HEK293 (cell line): Measurements from ENCODE around the gene PLEKHA5.
"Not testable (repeated sequence)": the region's sequence is repeated elsewhere in the genome, so short reads cannot be mapped to it uniquely, and the experiment has no call there.

Experiments
- ATF2 ChIP-seq: fragments of 450-650 bp; formaldehyde crosslinking; IDR thresholded peaks from 2 replicates; pipeline ENCODE4 v1.5.1; 2016; ENCODE audit warnings: missing biosample characterization, missing genetic modification characterization, low read depth
- CTCF ChIP-seq: fragments of 450-650 bp; formaldehyde crosslinking; IDR thresholded peaks from 2 replicates; pipeline ENCODE4 v1.5.1; 2016; ENCODE audit warnings: missing biosample characterization, missing genetic modification characterization
- ZNF677 ChIP-seq: fragments of 450-650 bp; IDR thresholded peaks from 2 replicates; pipeline ENCODE4 v1.5.0; 2018; ENCODE audit warnings: missing biosample characterization, mild to moderate bottlenecking, missing genetic modification characterization, moderate library complexity
- ZSCAN23 ChIP-seq: fragments of 450-650 bp; formaldehyde crosslinking; IDR thresholded peaks from 2 replicates; pipeline ENCODE4 v1.5.1; 2016; ENCODE audit warnings: missing biosample characterization, missing genetic modification characterization
- TF ChIP-seq, protein P1 (sequence below): fragments of 450-650 bp; formaldehyde crosslinking; IDR thresholded peaks from 2 replicates; pipeline ENCODE4 v1.5.1; 2016; ENCODE audit warnings: missing biosample characterization, missing genetic modification characterization

GRCh38 chr12:19170286-19170685 lies 40.8 kb downstream of the PLEKHA5 start:
- TF ChIP-seq, protein P1, sequence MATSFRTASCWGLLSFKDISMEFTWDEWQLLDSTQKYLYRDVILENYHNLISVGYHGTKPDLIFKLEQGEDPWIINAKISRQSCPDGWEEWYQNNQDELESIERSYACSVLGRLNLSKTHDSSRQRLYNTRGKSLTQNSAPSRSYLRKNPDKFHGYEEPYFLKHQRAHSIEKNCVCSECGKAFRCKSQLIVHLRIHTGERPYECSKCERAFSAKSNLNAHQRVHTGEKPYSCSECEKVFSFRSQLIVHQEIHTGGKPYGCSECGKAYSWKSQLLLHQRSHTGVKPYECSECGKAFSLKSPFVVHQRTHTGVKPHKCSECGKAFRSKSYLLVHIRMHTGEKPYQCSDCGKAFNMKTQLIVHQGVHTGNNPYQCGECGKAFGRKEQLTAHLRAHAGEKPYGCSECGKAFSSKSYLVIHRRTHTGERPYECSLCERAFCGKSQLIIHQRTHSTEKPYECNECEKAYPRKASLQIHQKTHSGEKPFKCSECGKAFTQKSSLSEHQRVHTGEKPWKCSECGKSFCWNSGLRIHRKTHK = not testable (repeated sequence)
- TF ChIP-seq ATF2 (tag by site-specific recombination); ZNF677; ZSCAN23 (tag by site-specific recombination); CTCF (tag by site-specific recombination): not testable (repeated sequence)
